H1 (cell line): ENCODE data around the gene TUBGCP2. TPM values are rescaled to one million over a fixed set of nuclear protein-coding genes. Genes with fewer than 3 reads are reported as not detected.
A peak's percentile ranks its signal among the peaks of the same experiment; 100 is the strongest.

Experiments
- BCL11A ChIP-seq, 2 experiments: IDR thresholded peaks; one replicate each; pipeline ENCODE4 v1.6.1; 2011; ENCODE audit warnings: low read depth in 2 of 2, low read length in 2 of 2, mild to moderate bottlenecking in 2 of 2
- CBX5 ChIP-seq: fragments of 300-800, 300-1000 bp; sonication (generic); IDR thresholded peaks from 2 replicates; pipeline ENCODE4 v1.7.1; 2016; ENCODE audit warnings: antibody characterized with exemption, low read length, low read depth
- CEBPB ChIP-seq: IDR thresholded peaks from 2 replicates; pipeline ENCODE4 v1.6.1; 2012; ENCODE audit warnings: low read depth, low read length
- EZH2 ChIP-seq: fragments of 200-600 bp; sonication (generic); IDR thresholded peaks from 2 replicates; pipeline ENCODE4 v1.7.1; 2012; ENCODE audit warnings: low read depth, mild to moderate bottlenecking, moderate library complexity, low read length, inconsistent platforms; ENCODE audit not compliant: severe bottlenecking
- FOSL1 ChIP-seq: IDR thresholded peaks from 2 replicates; pipeline ENCODE4 v1.6.1; 2011; ENCODE audit warnings: mild to moderate bottlenecking, low read depth, low read length, moderate library complexity; ENCODE audit not compliant: insufficient read depth
- JUN ChIP-seq: IDR thresholded peaks from 2 replicates; pipeline ENCODE4 v1.6.1; 2011; ENCODE audit warnings: low read depth, mild to moderate bottlenecking, improper control_type of control experiment, low read length
- KDM4A ChIP-seq: IDR thresholded peaks from one replicate; pipeline ENCODE4 v1.7.1; 2012; ENCODE audit warnings: low read depth, mild to moderate bottlenecking, moderate library complexity, low read length, inconsistent platforms; ENCODE audit not compliant: severe bottlenecking
- RXRA ChIP-seq: IDR thresholded peaks from 2 replicates; pipeline ENCODE4 v1.6.1; 2011; ENCODE audit warnings: low read depth, mild to moderate bottlenecking, low read length, moderate library complexity; ENCODE audit not compliant: insufficient read depth
- TEAD4 ChIP-seq: IDR thresholded peaks from 2 replicates; pipeline ENCODE4 v1.6.1; 2012; ENCODE audit warnings: low read depth, low read length, inconsistent platforms, mixed read lengths
- polyA plus RNA-seq, 7 experiments: library from polyadenylated mRNA; depleted of rRNA in 3 of 7; stranded (reverse) in 5 of 7; unstranded in 2 of 7; fragments of >200 nt in 5 of 7; fragments of 200-250 nt in 2 of 7; gene quantifications; 1 replicate in 5 of 7; 2 replicates in 1 of 7; 4 replicates in 1 of 7; pipeline versions ENCODE4 v1.2.1 to v1.2.3, GENCODE V29; 2011 to 2013; ENCODE audit warnings: missing spikeins in 2 of 7, mixed read lengths in 2 of 7
- total RNA-seq: library from RNA; stranded (reverse); fragmentation: NEBNext Ultra II Directional; extraction: Animal tissue kit (Norgen Biotek cat#: 25700); gene quantifications from 2 replicates; pipeline ENCODE4 v1.2.1, GENCODE V29; 2021
- TF ChIP-seq, protein P1 (sequence below): fragments of 300-600 bp; sonication (generic); IDR thresholded peaks from 2 replicates; pipeline ENCODE4 v1.7.1; 2012; ENCODE audit warnings: low read length, moderate library complexity, mild to moderate bottlenecking, inconsistent platforms; ENCODE audit not compliant: insufficient replicate concordance

The TUBGCP2 gene
- total and polyA plus RNA-seq, 2 of the 8 experiments (the other 6 are each of a cell fraction or from before 2014, with no cell fraction given): 34.9 to 51.9 TPM

GRCh38 chr10:133237588-133238465 is 70.8 kb downstream of the TUBGCP2 start, which contains the start of gene VENTX (continued):
- TF ChIP-seq, protein P1, sequence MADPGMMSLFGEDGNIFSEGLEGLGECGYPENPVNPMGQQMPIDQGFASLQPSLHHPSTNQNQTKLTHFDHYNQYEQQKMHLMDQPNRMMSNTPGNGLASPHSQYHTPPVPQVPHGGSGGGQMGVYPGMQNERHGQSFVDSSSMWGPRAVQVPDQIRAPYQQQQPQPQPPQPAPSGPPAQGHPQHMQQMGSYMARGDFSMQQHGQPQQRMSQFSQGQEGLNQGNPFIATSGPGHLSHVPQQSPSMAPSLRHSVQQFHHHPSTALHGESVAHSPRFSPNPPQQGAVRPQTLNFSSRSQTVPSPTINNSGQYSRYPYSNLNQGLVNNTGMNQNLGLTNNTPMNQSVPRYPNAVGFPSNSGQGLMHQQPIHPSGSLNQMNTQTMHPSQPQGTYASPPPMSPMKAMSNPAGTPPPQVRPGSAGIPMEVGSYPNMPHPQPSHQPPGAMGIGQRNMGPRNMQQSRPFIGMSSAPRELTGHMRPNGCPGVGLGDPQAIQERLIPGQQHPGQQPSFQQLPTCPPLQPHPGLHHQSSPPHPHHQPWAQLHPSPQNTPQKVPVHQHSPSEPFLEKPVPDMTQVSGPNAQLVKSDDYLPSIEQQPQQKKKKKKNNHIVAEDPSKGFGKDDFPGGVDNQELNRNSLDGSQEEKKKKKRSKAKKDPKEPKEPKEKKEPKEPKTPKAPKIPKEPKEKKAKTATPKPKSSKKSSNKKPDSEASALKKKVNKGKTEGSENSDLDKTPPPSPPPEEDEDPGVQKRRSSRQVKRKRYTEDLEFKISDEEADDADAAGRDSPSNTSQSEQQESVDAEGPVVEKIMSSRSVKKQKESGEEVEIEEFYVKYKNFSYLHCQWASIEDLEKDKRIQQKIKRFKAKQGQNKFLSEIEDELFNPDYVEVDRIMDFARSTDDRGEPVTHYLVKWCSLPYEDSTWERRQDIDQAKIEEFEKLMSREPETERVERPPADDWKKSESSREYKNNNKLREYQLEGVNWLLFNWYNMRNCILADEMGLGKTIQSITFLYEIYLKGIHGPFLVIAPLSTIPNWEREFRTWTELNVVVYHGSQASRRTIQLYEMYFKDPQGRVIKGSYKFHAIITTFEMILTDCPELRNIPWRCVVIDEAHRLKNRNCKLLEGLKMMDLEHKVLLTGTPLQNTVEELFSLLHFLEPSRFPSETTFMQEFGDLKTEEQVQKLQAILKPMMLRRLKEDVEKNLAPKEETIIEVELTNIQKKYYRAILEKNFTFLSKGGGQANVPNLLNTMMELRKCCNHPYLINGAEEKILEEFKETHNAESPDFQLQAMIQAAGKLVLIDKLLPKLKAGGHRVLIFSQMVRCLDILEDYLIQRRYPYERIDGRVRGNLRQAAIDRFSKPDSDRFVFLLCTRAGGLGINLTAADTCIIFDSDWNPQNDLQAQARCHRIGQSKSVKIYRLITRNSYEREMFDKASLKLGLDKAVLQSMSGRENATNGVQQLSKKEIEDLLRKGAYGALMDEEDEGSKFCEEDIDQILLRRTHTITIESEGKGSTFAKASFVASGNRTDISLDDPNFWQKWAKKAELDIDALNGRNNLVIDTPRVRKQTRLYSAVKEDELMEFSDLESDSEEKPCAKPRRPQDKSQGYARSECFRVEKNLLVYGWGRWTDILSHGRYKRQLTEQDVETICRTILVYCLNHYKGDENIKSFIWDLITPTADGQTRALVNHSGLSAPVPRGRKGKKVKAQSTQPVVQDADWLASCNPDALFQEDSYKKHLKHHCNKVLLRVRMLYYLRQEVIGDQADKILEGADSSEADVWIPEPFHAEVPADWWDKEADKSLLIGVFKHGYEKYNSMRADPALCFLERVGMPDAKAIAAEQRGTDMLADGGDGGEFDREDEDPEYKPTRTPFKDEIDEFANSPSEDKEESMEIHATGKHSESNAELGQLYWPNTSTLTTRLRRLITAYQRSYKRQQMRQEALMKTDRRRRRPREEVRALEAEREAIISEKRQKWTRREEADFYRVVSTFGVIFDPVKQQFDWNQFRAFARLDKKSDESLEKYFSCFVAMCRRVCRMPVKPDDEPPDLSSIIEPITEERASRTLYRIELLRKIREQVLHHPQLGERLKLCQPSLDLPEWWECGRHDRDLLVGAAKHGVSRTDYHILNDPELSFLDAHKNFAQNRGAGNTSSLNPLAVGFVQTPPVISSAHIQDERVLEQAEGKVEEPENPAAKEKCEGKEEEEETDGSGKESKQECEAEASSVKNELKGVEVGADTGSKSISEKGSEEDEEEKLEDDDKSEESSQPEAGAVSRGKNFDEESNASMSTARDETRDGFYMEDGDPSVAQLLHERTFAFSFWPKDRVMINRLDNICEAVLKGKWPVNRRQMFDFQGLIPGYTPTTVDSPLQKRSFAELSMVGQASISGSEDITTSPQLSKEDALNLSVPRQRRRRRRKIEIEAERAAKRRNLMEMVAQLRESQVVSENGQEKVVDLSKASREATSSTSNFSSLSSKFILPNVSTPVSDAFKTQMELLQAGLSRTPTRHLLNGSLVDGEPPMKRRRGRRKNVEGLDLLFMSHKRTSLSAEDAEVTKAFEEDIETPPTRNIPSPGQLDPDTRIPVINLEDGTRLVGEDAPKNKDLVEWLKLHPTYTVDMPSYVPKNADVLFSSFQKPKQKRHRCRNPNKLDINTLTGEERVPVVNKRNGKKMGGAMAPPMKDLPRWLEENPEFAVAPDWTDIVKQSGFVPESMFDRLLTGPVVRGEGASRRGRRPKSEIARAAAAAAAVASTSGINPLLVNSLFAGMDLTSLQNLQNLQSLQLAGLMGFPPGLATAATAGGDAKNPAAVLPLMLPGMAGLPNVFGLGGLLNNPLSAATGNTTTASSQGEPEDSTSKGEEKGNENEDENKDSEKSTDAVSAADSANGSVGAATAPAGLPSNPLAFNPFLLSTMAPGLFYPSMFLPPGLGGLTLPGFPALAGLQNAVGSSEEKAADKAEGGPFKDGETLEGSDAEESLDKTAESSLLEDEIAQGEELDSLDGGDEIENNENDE: no peak
- no peak for TF ChIP-seq EZH2
- no peak for TF ChIP-seq FOSL1
- TF ChIP-seq TEAD4: no peak
- TF ChIP-seq CEBPB: no peak
- peak; percentile 85 for TF ChIP-seq KDM4A
- no peak for TF ChIP-seq RXRA
- TF ChIP-seq JUN: no peak
- no peak for TF ChIP-seq CBX5
- TF ChIP-seq BCL11A (IDR thresholded peaks at IDR 0.05; ENCODE audit: low read depth in 2 of 2, low read length in 2 of 2): no peak
